ENCODE measurements around the gene STX16. TPM values are rescaled to one million over a fixed set of nuclear protein-coding genes. Genes with fewer than 3 reads are reported as not detected.

Gene STX16
- total RNA-seq, 1 donor from 2014 or later, result 50.4 TPM

- H3K27ac Mint-ChIP-seq (ENCODE audit: unreplicated experiment), result no peak overlapping the region
- no peak for TF ChIP-seq CTCF (IDR thresholded peaks at IDR 0.05)
- DNase-seq (ENCODE audit: low spot score), result no peak
- no peak overlapping the region for H3K4me3 Mint-ChIP-seq (ENCODE audit: unreplicated experiment)
- H3K4me1 Mint-ChIP-seq (ENCODE audit: low read depth), result no peaks in the 10 kb centered on the region
- H3K9me3 Mint-ChIP-seq (ENCODE audit: low read depth), result peaks cover 3% of the 10 kb centered on the region
- H3K27me3 Mint-ChIP-seq (ENCODE audit: low read depth), result no peaks in the 10 kb centered on the region
- H3K36me3 Mint-ChIP-seq (ENCODE audit: low read depth), result peaks cover 8% of the 10 kb centered on the region
These were observed 58.1 kb downstream of the STX16 start for GRCh38 chr20:58709013-58709702.

GRCh38 chr20:58709703-58710039 lies 58.6 kb downstream of the STX16 start:
- Mint-ChIP-seq H3K27ac (ENCODE audit: unreplicated experiment) (no peak overlapping the region), H3K36me3 (ENCODE audit: low read depth) (peaks cover 6% of the 10 kb centered on the region), H3K4me3 (ENCODE audit: unreplicated experiment) (no peak overlapping the region), H3K9me3 (ENCODE audit: low read depth) (peaks cover under 1% of the 10 kb centered on the region), H3K4me1 (ENCODE audit: low read depth) (no peaks in the 10 kb centered on the region), H3K27me3 (ENCODE audit: low read depth) (no peaks in the 10 kb centered on the region)
- DNase-seq (ENCODE audit: low spot score), result peak; percentile 21
- TF ChIP-seq CTCF (IDR thresholded peaks at IDR 0.05), result no peak

- no peak overlapping the region for H3K27ac Mint-ChIP-seq (ENCODE audit: unreplicated experiment)
- no peaks in the 10 kb centered on the region for H3K27me3 Mint-ChIP-seq (ENCODE audit: low read depth)
- DNase-seq (ENCODE audit: low spot score), result peak; percentile 63
- TF ChIP-seq CTCF (IDR thresholded peaks at IDR 0.05), result no peak
- H3K4me1 Mint-ChIP-seq (ENCODE audit: low read depth), result no peaks in the 10 kb centered on the region
- H3K9me3 Mint-ChIP-seq (ENCODE audit: low read depth), result no peaks in the 10 kb centered on the region
- H3K4me3 Mint-ChIP-seq (ENCODE audit: unreplicated experiment), result no peak overlapping the region
- H3K36me3 Mint-ChIP-seq (ENCODE audit: low read depth), result no peaks in the 10 kb centered on the region
These were observed 59.6 kb downstream of the STX16 start for GRCh38 chr20:58710481-58711265.

GRCh38 chr20:58711266-58712051 lies 60.4 kb downstream of the STX16 start:
- H3K27me3 Mint-ChIP-seq (ENCODE audit: low read depth), result no peaks in the 10 kb centered on the region
- no peak overlapping the region for H3K4me3 Mint-ChIP-seq (ENCODE audit: unreplicated experiment)
- H3K4me1 Mint-ChIP-seq (ENCODE audit: low read depth), result no peaks in the 10 kb centered on the region
- no peaks in the 10 kb centered on the region for H3K9me3 Mint-ChIP-seq (ENCODE audit: low read depth)
- no peaks in the 10 kb centered on the region for H3K36me3 Mint-ChIP-seq (ENCODE audit: low read depth)
- peak; percentile 84 for DNase-seq (ENCODE audit: low spot score)
- no peak overlapping the region for H3K27ac Mint-ChIP-seq (ENCODE audit: unreplicated experiment)
- no peak for TF ChIP-seq CTCF (IDR thresholded peaks at IDR 0.05)

GRCh38 chr20:58712151-58712791 lies 61.2 kb downstream of the STX16 start:
- no peak overlapping the region for H3K27ac Mint-ChIP-seq (ENCODE audit: unreplicated experiment)
- no peak for TF ChIP-seq CTCF (IDR thresholded peaks at IDR 0.05)
- H3K4me3 Mint-ChIP-seq (ENCODE audit: unreplicated experiment), result no peak overlapping the region
- no peaks in the 10 kb centered on the region for H3K9me3 Mint-ChIP-seq (ENCODE audit: low read depth)
- no peaks in the 10 kb centered on the region for H3K27me3 Mint-ChIP-seq (ENCODE audit: low read depth)
- H3K4me1 Mint-ChIP-seq (ENCODE audit: low read depth), result no peaks in the 10 kb centered on the region
- no peaks in the 10 kb centered on the region for H3K36me3 Mint-ChIP-seq (ENCODE audit: low read depth)
- DNase-seq (ENCODE audit: low spot score), result peak; percentile 79
